EH (cell line): Measurements from ENCODE around the gene CYB5A.
"Not testable (repeated sequence)": the region's sequence is repeated elsewhere in the genome, so short reads cannot be mapped to it uniquely, and the experiment has no call there.

Experiments used
- DNase-seq: peaks from one replicate; pipeline ENCODE4 v3.0.0-alpha.2; 2015; ENCODE audit warnings: low read depth

The CYB5A gene

GRCh38 chr18:74291771-74292540 lies at the start of gene CYB5A:
CYB5A (minus strand) TSS chr18:74291963; CDS start chr18:74291875, 88 bp downstream.
- peak; percentile 93 for DNase-seq

- no peak for DNase-seq
Measured at GRCh38 chr18:74337912-74338309, 46.1 kb upstream of the CYB5A start.

GRCh38 chr18:74337155-74337911 lies 45.6 kb upstream of the CYB5A start:
- no peak for DNase-seq

- DNase-seq, result no peak
Measured at GRCh38 chr18:74336656-74337055, 44.9 kb upstream of the CYB5A start.

- DNase-seq, result no peak
Measured at GRCh38 chr18:74334242-74334893, 42.6 kb upstream of the CYB5A start.

GRCh38 chr18:74333091-74333490 lies 41.3 kb upstream of the CYB5A start:
- DNase-seq, result no peak

- DNase-seq, result peak; percentile 58
Measured at GRCh38 chr18:74331404-74331803, 39.6 kb upstream of the CYB5A start.

- no peak for DNase-seq
Measured at GRCh38 chr18:74329688-74330205, 38.0 kb upstream of the CYB5A start.

- DNase-seq, result peak; percentile 28
Measured at GRCh38 chr18:74328206-74328605, 36.4 kb upstream of the CYB5A start.

- not testable (repeated sequence) for DNase-seq
Measured at GRCh38 chr18:74326791-74327190, 35.0 kb upstream of the CYB5A start.

- DNase-seq, result no peak
Measured at GRCh38 chr18:74326231-74326630, 34.5 kb upstream of the CYB5A start.

GRCh38 chr18:74316257-74317170 lies 24.8 kb upstream of the CYB5A start:
- peak; percentile 93 for DNase-seq

- no peak for DNase-seq
Measured at GRCh38 chr18:74315464-74316256, 23.9 kb upstream of the CYB5A start, which contains the start of gene C18orf63. C18orf63 (plus strand) TSS chr18:74315839; CDS start chr18:74317866, 2,027 bp downstream.

- no peak for DNase-seq
Measured at GRCh38 chr18:74314759-74315463, 23.1 kb upstream of the CYB5A start.

GRCh38 chr18:74311000-74311399 lies 19.2 kb upstream of the CYB5A start:
- no peak for DNase-seq

- peak; percentile 69 for DNase-seq
Measured at GRCh38 chr18:74310411-74310810, 18.6 kb upstream of the CYB5A start.

- peak; percentile 60 for DNase-seq
Measured at GRCh38 chr18:74303936-74304335, 12.2 kb upstream of the CYB5A start.

GRCh38 chr18:74303306-74303705 lies 11.5 kb upstream of the CYB5A start:
- no peak for DNase-seq

- peak; percentile 21 for DNase-seq
Measured at GRCh38 chr18:74299746-74300145, 8.0 kb upstream of the CYB5A start.

GRCh38 chr18:74299162-74299561 lies 7.4 kb upstream of the CYB5A start:
- DNase-seq, result no peak
